ENCODE data around the gene NES.

The NES gene, protein sequence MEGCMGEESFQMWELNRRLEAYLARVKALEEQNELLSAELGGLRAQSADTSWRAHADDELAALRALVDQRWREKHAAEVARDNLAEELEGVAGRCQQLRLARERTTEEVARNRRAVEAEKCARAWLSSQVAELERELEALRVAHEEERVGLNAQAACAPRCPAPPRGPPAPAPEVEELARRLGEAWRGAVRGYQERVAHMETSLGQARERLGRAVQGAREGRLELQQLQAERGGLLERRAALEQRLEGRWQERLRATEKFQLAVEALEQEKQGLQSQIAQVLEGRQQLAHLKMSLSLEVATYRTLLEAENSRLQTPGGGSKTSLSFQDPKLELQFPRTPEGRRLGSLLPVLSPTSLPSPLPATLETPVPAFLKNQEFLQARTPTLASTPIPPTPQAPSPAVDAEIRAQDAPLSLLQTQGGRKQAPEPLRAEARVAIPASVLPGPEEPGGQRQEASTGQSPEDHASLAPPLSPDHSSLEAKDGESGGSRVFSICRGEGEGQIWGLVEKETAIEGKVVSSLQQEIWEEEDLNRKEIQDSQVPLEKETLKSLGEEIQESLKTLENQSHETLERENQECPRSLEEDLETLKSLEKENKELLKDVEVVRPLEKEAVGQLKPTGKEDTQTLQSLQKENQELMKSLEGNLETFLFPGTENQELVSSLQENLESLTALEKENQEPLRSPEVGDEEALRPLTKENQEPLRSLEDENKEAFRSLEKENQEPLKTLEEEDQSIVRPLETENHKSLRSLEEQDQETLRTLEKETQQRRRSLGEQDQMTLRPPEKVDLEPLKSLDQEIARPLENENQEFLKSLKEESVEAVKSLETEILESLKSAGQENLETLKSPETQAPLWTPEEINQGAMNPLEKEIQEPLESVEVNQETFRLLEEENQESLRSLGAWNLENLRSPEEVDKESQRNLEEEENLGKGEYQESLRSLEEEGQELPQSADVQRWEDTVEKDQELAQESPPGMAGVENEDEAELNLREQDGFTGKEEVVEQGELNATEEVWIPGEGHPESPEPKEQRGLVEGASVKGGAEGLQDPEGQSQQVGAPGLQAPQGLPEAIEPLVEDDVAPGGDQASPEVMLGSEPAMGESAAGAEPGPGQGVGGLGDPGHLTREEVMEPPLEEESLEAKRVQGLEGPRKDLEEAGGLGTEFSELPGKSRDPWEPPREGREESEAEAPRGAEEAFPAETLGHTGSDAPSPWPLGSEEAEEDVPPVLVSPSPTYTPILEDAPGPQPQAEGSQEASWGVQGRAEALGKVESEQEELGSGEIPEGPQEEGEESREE (N-terminal part only)

DNA sequence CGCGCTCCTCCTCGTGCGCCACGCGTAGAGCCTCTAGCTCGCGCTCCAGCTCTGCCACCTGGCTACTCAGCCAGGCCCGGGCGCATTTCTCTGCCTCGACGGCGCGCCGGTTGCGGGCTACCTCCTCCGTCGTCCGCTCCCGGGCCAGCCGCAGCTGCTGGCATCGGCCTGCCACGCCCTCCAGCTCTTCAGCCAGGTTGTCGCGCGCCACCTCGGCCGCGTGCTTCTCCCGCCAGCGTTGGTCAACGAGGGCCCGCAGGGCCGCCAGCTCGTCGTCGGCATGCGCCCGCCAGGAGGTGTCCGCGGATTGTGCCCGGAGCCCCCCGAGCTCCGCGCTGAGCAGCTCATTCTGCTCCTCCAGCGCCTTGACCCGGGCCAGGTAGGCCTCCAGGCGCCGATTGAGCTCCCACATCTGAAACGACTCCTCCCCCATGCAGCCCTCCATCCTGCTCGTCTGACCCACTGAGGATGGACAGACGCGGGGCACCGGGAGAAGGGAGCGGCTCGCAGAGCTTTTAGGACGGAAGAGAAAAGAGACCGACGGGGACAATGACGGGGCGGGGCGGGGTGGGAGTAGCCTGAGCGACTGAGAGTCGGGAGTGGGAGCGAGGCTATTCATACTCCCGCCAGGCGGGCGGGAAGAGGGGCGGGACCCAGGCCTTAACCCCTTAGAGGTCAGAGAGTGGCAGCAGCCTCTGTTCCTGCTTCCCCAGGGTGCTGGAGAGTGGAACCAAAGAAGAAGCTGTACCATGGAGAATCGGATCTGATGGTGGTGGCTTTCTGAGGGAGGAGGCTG is at the start of gene NES:
TSS of gene NES (minus strand) at position 588 of the 796 bp plus-strand sequence. CDS start at position 445, 143 bp downstream.
- no peak for DNase-seq

DNA sequence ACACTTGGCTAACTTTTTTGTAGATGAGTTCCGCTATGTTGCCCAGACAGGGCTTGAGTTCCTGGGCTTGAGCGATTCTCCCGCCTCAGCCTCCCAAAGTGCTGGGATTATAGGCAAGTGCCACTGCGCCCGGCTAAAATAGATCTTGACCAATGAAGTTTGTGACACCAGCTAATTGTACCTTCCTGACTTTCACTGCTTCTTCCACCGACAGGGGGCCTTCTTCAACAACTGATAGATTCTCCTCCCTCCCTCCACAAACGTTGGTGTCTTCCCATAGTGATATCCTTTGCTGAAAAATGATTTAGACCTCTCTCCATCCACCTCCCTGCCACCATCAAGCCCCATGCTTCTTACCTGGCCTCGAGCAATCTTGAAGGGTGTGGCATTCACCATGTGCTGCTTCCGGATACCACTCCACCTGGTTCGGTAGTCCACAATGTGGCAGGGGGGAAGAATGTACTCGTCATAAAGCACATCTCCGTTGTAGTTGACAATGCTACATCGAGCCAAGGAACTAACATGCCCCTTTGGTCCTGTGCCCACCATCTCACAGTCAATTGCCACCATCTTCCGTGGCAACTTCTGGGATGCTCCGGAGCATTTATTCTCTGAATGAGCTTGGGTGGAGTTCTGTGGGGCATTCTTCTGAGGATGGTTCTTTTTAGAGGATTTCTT is 49.5 kb upstream of the NES start:
- no peak for DNase-seq

DNA sequence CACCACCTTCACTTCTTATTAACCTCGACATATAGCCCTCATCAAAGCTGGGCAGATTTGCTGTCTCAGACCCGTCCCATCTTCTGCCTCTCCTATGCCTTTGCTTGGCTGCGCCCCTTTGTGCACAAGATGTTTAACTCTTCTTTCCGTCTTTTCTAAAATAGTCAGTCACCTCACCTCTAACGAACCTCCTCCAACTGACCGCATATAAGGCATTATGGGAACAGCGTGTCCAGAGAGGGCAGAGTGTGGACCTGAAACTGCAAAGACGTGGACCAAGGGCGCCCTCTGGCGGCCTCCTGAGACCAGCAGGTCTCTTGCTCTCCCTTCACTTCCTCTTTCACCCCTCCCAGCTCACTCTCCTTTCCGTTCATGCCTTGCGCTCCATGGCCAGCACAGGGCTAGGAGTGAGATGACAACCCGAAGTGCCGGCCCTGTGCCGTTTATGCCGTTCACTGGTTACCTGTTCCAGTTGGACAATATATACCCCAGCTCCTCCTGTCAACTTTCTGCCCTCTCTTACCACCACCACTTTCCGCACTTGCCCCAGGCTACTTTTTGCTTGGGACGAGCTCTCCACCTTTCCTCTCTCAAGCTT is 48.6 kb upstream of the NES start:
- peak; percentile 30 for DNase-seq

DNA sequence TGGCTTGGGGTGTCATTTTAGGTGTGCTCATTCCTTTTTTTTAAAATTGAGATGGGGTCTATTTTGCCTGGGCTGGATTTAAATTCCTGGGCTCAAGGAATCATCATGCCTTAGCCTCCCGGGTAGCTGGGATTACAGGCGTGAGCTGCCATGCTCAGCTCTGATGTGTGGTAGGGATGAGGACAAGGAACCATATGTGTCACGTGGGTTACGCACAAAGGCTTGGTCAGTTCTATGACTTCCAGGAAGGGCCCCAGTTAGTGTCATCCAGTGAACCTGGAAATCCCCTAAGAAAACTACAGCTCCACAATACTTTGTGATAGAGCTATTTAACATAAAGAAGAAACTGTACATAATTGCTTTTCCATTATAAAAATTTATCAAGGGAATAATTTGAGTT is 44.3 kb upstream of the NES start:
- no peak for DNase-seq

DNA sequence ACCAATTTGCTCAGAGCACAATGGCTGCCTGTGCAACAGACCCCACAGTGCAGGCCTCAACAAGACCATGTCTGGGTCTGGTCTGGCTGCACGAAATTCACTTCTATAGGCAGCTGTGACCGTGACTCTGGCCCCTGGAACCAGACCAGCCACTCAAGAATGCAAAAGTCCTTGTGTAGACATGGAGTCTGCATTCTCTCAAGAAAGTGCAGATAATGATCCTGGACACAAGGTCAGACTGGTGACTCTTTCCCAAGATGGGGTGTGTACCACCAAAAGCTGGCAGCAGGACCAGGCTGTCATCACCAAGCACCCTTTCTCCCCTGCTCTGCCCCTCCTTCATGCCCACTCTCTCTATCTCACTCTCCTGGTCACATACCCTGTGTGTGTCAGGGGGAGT is 43.9 kb upstream of the NES start:
- no peak for DNase-seq

DNA sequence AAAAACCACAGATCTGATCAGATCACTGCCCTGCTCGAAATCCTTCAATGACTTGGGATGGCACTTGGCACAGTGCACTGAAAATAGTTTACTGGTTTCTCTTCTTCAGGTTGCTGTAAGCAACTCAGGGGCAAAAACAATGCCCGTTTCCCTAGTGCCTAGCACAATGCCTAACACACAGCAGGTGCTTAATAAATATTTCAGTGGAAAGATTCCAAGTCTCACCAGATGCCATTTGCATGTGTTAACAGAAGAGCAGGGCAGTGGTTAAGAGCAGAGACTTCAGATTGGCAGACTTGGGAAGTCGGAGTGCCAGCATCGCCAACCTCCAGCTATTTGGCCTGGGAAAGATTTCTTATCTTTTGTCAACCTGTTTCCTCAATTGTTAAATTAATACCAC is 40.1 kb upstream of the NES start:
- no peak for DNase-seq

DNA sequence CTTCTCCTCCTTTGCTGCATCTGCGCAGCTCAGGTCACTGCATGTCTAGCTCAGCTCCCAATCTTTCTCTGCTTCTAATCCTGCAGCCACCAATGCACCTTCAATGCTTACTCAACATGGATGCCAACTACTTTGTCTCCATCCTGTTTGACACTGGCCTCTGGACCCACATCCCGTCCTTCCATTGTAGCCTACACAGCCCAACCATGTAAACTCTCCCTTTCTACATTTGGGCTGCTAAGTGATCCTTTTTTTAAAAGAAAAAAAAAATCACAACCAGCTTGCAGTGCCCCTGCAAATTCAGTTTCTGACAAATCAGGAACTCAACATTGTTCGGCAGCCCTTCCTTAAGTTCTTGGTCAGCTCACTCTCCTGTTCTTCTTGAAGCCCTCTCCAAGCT is 37.6 kb upstream of the NES start:
- no peak for DNase-seq

DNA sequence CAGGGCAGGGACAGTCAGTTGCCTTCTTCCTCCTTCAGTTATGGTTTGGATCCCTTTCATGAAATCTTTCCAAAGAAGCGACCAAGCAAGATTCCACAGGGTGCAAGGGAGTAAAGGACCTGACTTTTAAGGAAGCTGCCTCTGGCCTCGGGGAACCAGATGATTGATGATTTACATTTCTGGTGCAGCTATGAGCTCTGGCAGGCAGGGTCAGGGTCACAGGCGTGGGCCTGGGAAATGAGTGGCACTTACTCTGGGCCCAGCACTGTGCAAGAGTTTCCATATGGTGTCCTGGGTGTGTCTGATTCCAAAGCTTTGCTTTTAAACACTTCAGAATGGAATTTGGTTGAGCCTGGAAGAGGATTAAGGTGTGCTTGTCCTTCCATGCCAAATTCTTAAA is 35.4 kb upstream of the NES start:
- no peak for DNase-seq

DNA sequence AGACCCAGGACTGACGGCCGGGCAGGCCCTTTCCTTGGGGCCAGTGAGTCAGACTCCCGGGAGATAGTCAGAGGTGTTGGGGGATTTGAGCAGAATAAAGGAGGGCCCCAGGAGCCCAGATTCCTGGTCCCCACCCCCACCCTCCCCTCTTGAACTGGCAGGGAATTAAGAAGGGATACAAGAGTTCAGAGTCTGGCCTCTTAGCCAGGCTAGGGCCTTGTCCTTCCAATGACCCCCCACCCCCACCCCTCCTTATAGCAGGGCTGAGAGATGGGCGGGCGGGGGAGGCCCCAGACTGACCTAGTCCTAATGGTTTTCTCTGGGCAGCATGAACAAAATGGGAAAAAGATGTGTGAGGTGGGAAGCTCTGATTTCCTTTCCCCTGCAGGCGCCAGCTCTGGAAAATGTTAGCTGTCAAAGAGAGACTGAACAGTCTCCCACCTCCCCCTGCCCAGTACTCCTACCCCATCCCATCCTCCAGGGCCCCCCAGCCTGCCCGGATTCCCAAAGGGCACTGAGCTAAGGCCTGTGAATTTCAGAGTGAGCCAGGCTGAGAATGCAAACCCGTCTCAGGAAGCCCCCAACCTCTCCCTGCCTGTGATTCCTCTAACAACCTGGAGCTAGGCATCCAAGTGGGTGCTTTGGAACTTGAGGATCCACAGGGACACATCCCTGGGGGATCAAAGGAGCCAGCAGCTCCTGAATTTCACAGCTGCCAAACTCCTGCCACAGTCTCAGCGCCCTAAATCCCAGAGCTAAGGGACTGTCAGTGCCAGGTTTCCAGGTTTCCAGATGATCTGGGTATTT is 34.0 kb upstream of the NES start:
- DNase-seq, result no peak

DNA sequence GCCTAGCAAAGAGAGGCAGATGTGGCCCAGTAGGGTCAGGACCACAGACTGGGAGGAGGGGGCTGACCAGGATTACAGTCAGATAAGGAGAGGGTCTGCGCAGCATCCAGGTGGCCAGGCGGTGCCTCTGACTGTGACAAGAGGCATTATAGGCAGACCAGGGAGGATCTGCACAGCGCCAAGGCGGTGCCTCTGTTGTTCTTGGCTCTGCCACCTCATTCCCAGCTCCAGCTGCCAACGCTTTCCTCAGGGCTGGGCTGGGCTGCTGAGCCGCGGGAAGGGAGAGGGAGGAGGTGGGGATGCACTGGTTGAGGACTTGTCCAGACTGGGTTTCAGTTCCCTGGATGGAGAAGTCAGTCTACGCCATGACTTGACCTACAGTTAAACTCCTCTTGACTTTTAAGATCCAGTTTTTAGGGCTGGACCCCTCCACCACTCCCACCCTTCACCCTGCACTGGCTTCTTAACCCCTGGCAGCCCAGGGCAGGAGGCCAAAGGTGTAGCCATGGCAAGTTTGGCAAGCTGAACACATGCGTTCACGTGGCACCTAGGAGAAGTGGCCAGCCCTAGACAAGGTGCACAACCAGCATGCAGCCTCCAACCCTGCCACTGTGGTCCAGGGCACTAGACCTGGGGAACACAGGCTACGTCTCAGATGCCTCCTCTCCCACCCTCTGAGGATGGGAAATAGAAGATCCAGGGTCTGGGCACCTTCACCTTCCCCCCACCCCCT is 32.7 kb upstream of the NES start:
- DNase-seq, result peak; percentile 26

DNA sequence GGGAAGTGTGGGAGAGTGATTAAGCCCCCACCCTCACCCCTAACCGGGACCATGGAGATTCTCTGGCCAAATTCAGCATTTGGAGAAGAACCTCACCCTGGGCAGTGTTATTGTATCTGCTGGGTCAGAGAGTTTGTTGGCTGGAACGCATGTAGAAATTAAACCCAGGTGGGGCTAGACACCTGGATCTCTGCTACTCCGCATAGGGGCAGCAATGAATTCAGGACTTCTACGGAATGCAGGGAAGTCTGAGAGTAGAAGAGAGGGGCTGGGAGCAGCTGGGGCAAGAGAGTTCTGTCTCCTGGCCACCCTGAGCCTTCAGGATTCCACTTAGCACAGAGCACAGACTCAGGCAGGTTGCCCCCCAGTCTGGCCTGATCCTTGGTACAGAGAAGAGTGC is 31.8 kb upstream of the NES start:
- no peak for DNase-seq

DNA sequence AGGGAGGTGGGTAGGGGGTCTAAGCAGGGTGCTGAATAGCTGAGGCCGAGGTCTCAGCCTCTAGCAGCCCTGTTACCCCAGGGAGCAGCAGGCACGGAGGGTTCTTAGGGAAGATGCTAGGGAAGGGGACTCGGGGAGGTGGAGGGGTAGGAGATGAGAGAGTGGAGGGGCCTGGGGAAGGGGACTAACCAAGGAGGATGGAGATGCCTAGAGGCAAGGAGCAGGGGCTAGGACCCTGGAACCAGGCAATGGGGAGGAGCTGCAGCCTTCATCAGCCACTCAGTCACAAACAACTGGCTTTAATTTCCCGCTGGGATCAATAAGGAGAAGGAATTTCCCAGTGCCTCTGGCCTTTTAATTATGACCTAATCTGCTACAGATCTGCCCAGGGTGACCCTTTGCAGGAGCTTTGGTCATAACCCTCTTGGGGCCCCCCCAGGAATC is 31.0 kb upstream of the NES start:
- DNase-seq, result no peak

DNA sequence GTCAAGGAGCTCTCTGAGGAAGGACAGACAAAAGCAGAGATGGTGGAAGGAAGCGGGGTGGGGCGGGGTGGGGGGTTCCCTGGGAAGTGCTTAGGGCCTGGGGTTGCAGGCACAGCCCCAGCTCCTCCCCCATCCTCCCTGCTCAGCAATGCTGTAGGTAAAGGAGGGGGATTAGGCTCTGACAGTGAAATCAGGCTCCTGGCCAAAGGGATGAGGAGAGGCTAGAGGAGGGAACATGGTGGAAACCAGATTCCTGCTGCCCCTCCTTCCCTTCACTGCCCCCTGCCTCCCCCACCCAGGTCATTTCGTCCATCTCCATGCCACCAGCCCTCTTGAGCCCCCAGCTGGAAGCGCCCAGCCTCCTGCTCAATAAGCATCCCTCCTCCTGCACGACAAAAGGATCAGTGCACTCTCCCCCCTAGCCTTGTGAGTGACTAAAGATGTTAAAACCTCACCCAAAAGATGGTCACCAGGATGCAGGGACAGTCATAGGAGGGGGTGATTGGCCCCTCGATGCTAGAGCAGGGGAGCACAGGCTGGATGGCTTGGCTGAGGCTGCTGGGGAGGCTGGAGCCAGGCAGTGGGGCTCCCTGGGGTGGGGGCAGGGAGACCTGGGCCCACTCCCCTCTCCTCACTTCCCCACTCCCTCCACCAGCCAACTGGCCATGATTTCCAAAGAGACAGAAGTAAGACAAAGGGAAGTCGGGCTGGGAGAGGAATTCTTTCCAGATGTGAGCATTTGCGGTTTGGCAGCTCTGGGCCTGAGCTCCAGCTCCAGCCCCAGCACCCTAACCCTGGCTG is 30.4 kb upstream of the NES start:
- DNase-seq, result no peak

DNA sequence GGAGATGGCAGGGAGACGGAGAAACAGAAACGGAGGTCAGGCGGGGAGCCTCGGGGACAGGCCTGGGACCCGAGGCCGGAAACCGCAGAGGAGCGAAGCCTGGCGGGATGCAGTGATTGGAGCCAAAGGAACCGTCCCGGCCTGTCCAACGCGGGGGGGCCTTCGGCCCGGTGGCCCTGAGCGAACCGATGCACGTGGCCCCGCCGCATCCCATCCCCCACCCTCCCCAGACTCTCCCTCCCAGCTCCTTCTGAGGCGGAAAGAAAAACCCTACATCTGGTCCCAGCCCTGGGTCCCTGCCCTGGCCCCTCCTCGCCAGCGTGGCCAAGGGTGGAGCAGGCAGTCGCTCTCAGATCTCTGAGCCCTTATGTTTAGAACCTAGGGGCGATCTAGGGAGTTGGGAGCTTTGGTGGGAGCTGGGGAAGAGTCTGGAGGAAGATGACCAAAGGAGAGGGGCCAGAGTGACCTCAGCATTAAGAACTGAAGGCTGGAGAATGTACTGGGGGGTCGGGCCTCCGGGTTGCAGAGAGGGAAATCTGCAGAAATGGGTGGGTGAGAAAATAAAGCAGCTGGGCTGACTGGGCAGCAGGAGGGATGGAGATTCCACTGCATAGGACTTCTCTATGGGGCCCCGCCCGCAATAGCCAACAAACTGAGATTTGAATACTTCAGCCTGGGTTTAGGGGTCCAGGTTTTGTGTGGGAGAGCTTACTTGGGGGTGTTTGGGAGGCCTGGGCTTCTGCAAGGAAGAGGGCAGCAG is 29.6 kb upstream of the NES start:
- no peak for DNase-seq

DNA sequence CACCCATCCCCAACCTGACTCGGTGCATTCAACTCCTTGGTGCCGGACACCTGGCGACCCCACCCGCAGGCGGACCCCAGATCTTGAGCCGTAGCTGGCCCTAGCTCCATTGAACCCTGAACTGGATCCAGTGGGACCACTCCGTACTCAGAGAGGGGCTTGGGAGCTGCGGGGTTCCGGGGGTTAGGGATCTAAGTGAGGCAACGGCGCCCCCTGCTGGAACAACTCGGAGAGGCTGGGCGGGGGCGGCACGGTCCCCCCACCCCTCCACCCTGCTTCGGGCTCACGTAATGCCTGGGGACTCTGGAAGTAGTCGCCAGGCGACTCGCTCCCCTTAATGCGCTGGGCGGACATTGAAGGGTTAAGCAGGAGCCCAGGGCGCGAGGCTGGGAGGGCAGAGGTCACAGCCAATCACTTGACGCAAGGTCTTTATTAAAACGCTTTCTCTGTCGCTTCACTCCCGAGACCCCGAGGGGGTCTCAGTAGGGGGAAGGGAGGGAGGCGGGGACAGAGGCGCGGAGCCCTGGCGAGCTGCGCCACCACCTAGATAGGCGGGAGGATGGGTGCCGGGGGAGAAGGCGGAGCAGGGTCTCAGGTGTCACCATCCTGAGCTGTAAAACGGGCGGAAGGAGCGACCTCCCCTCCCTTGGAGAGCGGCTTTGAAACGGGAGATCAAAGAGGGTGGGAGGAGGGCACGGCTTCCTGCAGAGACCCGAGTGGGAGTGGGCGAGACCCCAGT is 28.9 kb upstream of the NES start:
- no peak for DNase-seq

DNA sequence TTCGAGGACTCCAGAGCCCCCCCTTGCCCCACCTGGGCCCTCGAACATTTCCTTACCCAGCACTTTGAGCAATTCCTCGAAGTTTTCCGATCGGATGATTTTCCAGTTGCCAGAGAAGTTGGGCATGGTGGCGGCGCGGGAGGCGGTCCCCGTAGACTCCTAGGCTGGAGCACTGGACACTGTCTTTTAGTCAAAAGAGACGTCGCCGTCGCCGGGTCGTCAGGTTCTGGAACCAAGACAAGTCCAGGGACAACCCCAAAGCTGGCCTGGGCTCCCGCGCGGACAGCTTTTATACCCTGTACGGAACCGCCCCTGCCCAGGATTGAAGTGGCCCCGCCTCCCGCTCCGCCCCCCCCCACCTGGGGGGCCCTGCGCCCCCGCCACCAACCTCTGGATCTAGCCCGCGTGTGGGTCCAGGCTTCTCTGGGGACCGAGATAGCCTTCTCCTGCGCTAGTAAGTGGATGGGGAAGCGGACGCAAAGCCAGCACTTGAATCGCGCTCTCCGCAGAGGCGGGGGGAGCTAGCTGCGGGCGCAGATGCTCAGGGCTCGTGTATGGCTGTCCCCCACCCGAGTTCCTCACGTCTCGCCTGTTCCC is 28.2 kb upstream of the NES start, which contains the start of gene CRABP2:
TSS of gene CRABP2 (minus strand) at position 263 of the 597 bp plus-strand sequence. CDS start at position 126, 137 bp downstream.
- DNase-seq, result no peak

DNA sequence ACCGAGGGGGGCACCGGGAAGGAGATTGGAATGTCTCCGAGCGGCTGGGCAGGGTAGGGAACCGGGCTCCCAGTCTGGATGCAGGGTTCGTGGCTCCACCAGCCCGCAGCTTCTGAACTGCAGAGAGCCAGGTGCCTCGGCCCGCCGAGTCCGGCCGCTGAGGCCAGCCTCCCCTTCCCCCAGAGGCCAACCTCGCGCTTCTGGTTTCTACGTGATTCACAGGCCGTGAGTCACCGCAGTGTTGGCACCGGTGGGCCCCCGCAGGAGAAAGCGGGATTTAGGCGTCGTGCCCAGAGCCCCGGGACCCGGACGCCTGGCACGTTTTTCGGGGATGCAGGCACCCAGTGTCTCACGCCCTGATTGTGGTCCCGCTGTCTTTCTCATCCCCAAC is 27.7 kb upstream of the NES start:
- DNase-seq, result no peak
